WTC11 (cell line): ENCODE data around the gene KCNMA1. TPM values are rescaled to one million over a fixed set of nuclear protein-coding genes. Genes with fewer than 3 reads are reported as not detected.

Source experiments
- ATAC-seq: fragments of 200-7000 bp; cut with Tn5 transposase; 2 replicates; pipeline ENCODE4 v1.10.0; 2021; ENCODE audit warnings: mild to moderate bottlenecking, moderate library complexity
- CTCF ChIA-PET: fragments of 300-600 bp; sonication (Branson Sonifier 250); formaldehyde crosslinking; loops from one replicate; lab custom pipeline; 2021; ENCODE audit warnings: antibody characterized with exemption; lab: Charles Lee
- POLR2A ChIA-PET: fragments of 350-600 bp; sonication (Branson Sonifier 250); formaldehyde crosslinking; loops from one replicate; lab custom pipeline; 2021; ENCODE audit warnings: antibody characterized with exemption; lab: Charles Lee
- DNase-seq: peaks from one replicate; pipeline ENCODE4 v3.0.0; 2021; ENCODE audit warnings: low spot score
- H3K27ac Mint-ChIP-seq: 2 replicates; pipeline ENCODE4 v1.8.0; 2021; ENCODE audit warnings: mixed read lengths
- H3K27me3 Mint-ChIP-seq: 2 replicates; pipeline ENCODE4 v1.8.0; 2021; ENCODE audit warnings: low read depth, mild to moderate bottlenecking, moderate library complexity, mixed read lengths
- H3K36me3 Mint-ChIP-seq: 2 replicates; pipeline ENCODE4 v1.8.0; 2021; ENCODE audit warnings: mixed read lengths
- H3K4me1 Mint-ChIP-seq: 2 replicates; pipeline ENCODE4 v1.8.0; 2022; ENCODE audit warnings: mixed read lengths
- H3K4me3 Mint-ChIP-seq: 2 replicates; pipeline ENCODE4 v1.8.0; 2021; ENCODE audit warnings: mild to moderate bottlenecking, moderate library complexity, mixed read lengths
- H3K9me3 Mint-ChIP-seq: 2 replicates; pipeline ENCODE4 v1.8.0; 2021; ENCODE audit warnings: mixed read lengths
- CBFB ChIP-seq: sonication (generic); formaldehyde crosslinking; IDR thresholded peaks from 2 replicates; pipeline ENCODE4 v1.8.1; 2022; ENCODE audit warnings: mild to moderate bottlenecking, low read depth, missing genetic modification reagents
- ELF4 ChIP-seq: sonication (generic); formaldehyde crosslinking; IDR thresholded peaks from 2 replicates; pipeline ENCODE4 v1.8.1; 2022; ENCODE audit warnings: low read depth, mild to moderate bottlenecking, moderate library complexity, missing genetic modification reagents
- ESRRA ChIP-seq: sonication (generic); formaldehyde crosslinking; IDR thresholded peaks from 2 replicates; pipeline ENCODE4 v1.8.1; 2022; ENCODE audit warnings: mild to moderate bottlenecking, missing genetic modification reagents, borderline replicate concordance
- FOXK1 ChIP-seq: sonication (generic); formaldehyde crosslinking; IDR thresholded peaks from 2 replicates; pipeline ENCODE4 v1.8.0; 2022; ENCODE audit warnings: mild to moderate bottlenecking, moderate library complexity, missing genetic modification reagents
- JAZF1 ChIP-seq: fragments of 250-450 bp; sonication (Bioruptor Pico); IDR thresholded peaks from 2 replicates; pipeline ENCODE4 v1.9.0; 2021; ENCODE audit warnings: moderate library complexity, mild to moderate bottlenecking, inconsistent platforms
- MYBL2 ChIP-seq: sonication (generic); formaldehyde crosslinking; IDR thresholded peaks from 2 replicates; pipeline ENCODE4 v1.8.1; 2023; ENCODE audit warnings: mild to moderate bottlenecking, moderate library complexity, missing genetic modification reagents
- NFATC4 ChIP-seq: fragments of 250-450 bp; sonication (Bioruptor Pico); IDR thresholded peaks from 2 replicates; pipeline ENCODE4 v1.9.0; 2021; ENCODE audit warnings: mild to moderate bottlenecking
- NFE2L1 ChIP-seq: sonication (generic); formaldehyde crosslinking; IDR thresholded peaks from 2 replicates; pipeline ENCODE4 v1.8.1; 2023; ENCODE audit warnings: missing genetic modification reagents
- SMAD4 ChIP-seq: sonication (generic); formaldehyde crosslinking; IDR thresholded peaks from 2 replicates; pipeline ENCODE4 v1.8.0; 2022; ENCODE audit warnings: mild to moderate bottlenecking, missing genetic modification reagents
- SOX15 ChIP-seq: fragments of 250-450 bp; sonication (Bioruptor Pico); IDR thresholded peaks from 2 replicates; pipeline ENCODE4 v1.9.0; 2021; ENCODE audit warnings: mild to moderate bottlenecking
- ZBTB21 ChIP-seq: sonication (generic); formaldehyde crosslinking; IDR thresholded peaks from 2 replicates; pipeline ENCODE4 v1.8.1; 2023; ENCODE audit warnings: mild to moderate bottlenecking, missing genetic modification reagents, borderline replicate concordance
- ZNF416 ChIP-seq: fragments of 250-450 bp; sonication (Bioruptor Pico); IDR thresholded peaks from 2 replicates; pipeline ENCODE4 v1.9.0; 2021; ENCODE audit warnings: mild to moderate bottlenecking, inconsistent platforms
- total RNA-seq: library from RNA; stranded (reverse); gene quantifications from 3 replicates; pipeline ENCODE4 v1.2.3, GENCODE V29; 2021
- TF ChIP-seq, protein P1 (sequence below): fragments of 250-450 bp; sonication (Bioruptor Pico); IDR thresholded peaks from 2 replicates; pipeline ENCODE4 v2.1.2; 2022; ENCODE audit warnings: mild to moderate bottlenecking, moderate library complexity
- TF ChIP-seq, protein P2 (sequence below): fragments of 250-450 bp; sonication (Bioruptor Pico); IDR thresholded peaks from 2 replicates; pipeline ENCODE4 v1.9.0; 2021; ENCODE audit warnings: mild to moderate bottlenecking
- TF ChIP-seq, protein P3 (sequence below): sonication (generic); formaldehyde crosslinking; IDR thresholded peaks from 2 replicates; pipeline ENCODE4 v1.8.1; 2022; ENCODE audit warnings: missing genetic modification reagents, borderline replicate concordance
- TF ChIP-seq, protein P4 (sequence below): sonication (generic); formaldehyde crosslinking; IDR thresholded peaks from 2 replicates; pipeline ENCODE4 v1.8.0; 2022; ENCODE audit warnings: mild to moderate bottlenecking, missing genetic modification reagents
- TF ChIP-seq, protein P5 (sequence below): sonication (generic); formaldehyde crosslinking; IDR thresholded peaks from 2 replicates; pipeline ENCODE4 v1.8.0; 2022; ENCODE audit warnings: missing genetic modification reagents
- TF ChIP-seq, protein P6 (sequence below): sonication (generic); formaldehyde crosslinking; IDR thresholded peaks from 2 replicates; pipeline ENCODE4 v1.8.1; 2022; ENCODE audit warnings: mild to moderate bottlenecking, moderate library complexity, missing genetic modification reagents
- TF ChIP-seq, protein P7 (sequence below): sonication (generic); formaldehyde crosslinking; IDR thresholded peaks from 2 replicates; pipeline ENCODE4 v1.8.0; 2022; ENCODE audit warnings: mild to moderate bottlenecking, missing genetic modification reagents

KCNMA1 gene
- total RNA-seq, 1 experiment from 2014 or later: 7.3 TPM

DNA sequence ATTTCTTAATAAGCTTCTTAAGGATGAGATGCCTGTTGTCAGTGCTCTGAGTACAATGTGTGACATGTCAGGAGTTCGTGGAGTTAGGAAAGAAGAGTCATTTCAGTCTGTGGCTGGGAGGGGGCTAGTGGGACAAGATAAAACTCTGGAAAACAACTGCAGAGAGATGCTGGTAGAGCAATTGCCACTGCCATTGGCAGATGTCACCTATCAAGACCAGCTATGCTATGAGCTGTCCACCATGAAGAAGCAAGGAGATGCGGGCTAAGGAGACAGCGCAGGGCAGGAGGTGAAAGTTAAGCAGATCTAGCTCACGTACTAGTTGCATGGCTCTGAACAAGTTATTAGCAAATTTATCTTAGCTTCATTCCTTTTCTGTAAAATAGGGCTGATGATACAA lies 756.7 kb downstream of the KCNMA1 start:
- peaks cover 7% of the 10 kb centered on the region for H3K4me1 Mint-ChIP-seq
- H3K27me3 Mint-ChIP-seq: no peaks in the 10 kb centered on the region
- no peak overlapping the region for H3K4me3 Mint-ChIP-seq
- TF ChIP-seq NFE2L1 (no peak), ZNF416 (CRISPR knock-in tag) (no peak), MYBL2 (CRISPR knock-in tag) (no peak), ZBTB21 (CRISPR knock-in tag) (no peak), ESRRA (CRISPR knock-in tag) (no peak), SMAD4 (CRISPR knock-in tag) (no peak), SOX15 (CRISPR knock-in tag) (no peak), FOXK1 (CRISPR knock-in tag) (no peak), JAZF1 (no peak), ELF4 (CRISPR knock-in tag) (no peak), NFATC4 (CRISPR knock-in tag) (no peak), CBFB (no peak)
- TF ChIP-seq, protein P1, sequence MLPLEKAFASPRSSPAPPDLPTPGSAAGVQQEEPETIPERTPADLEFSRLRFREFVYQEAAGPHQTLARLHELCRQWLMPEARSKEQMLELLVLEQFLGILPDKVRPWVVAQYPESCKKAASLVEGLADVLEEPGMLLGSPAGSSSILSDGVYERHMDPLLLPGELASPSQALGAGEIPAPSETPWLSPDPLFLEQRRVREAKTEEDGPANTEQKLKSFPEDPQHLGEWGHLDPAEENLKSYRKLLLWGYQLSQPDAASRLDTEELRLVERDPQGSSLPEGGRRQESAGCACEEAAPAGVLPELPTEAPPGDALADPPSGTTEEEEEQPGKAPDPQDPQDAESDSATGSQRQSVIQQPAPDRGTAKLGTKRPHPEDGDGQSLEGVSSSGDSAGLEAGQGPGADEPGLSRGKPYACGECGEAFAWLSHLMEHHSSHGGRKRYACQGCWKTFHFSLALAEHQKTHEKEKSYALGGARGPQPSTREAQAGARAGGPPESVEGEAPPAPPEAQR (CRISPR knock-in tag): no peak
- TF ChIP-seq, protein P2, sequence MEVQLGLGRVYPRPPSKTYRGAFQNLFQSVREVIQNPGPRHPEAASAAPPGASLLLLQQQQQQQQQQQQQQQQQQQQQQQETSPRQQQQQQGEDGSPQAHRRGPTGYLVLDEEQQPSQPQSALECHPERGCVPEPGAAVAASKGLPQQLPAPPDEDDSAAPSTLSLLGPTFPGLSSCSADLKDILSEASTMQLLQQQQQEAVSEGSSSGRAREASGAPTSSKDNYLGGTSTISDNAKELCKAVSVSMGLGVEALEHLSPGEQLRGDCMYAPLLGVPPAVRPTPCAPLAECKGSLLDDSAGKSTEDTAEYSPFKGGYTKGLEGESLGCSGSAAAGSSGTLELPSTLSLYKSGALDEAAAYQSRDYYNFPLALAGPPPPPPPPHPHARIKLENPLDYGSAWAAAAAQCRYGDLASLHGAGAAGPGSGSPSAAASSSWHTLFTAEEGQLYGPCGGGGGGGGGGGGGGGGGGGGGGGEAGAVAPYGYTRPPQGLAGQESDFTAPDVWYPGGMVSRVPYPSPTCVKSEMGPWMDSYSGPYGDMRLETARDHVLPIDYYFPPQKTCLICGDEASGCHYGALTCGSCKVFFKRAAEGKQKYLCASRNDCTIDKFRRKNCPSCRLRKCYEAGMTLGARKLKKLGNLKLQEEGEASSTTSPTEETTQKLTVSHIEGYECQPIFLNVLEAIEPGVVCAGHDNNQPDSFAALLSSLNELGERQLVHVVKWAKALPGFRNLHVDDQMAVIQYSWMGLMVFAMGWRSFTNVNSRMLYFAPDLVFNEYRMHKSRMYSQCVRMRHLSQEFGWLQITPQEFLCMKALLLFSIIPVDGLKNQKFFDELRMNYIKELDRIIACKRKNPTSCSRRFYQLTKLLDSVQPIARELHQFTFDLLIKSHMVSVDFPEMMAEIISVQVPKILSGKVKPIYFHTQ: no peak
- TF ChIP-seq, protein P3, sequence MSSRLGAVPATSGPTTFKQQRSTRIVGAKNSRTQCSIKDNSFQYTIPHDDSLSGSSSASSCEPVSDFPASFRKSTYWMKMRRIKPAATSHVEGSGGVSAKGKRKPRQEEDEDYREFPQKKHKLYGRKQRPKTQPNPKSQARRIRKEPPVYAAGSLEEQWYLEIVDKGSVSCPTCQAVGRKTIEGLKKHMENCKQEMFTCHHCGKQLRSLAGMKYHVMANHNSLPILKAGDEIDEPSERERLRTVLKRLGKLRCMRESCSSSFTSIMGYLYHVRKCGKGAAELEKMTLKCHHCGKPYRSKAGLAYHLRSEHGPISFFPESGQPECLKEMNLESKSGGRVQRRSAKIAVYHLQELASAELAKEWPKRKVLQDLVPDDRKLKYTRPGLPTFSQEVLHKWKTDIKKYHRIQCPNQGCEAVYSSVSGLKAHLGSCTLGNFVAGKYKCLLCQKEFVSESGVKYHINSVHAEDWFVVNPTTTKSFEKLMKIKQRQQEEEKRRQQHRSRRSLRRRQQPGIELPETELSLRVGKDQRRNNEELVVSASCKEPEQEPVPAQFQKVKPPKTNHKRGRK: no peak
- TF ChIP-seq, protein P4, sequence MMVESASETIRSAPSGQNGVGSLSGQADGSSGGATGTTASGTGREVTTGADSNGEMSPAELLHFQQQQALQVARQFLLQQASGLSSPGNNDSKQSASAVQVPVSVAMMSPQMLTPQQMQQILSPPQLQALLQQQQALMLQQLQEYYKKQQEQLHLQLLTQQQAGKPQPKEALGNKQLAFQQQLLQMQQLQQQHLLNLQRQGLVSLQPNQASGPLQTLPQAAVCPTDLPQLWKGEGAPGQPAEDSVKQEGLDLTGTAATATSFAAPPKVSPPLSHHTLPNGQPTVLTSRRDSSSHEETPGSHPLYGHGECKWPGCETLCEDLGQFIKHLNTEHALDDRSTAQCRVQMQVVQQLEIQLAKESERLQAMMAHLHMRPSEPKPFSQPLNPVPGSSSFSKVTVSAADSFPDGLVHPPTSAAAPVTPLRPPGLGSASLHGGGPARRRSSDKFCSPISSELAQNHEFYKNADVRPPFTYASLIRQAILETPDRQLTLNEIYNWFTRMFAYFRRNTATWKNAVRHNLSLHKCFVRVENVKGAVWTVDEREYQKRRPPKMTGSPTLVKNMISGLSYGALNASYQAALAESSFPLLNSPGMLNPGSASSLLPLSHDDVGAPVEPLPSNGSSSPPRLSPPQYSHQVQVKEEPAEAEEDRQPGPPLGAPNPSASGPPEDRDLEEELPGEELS (CRISPR knock-in tag): no peak
- TF ChIP-seq, protein P5, sequence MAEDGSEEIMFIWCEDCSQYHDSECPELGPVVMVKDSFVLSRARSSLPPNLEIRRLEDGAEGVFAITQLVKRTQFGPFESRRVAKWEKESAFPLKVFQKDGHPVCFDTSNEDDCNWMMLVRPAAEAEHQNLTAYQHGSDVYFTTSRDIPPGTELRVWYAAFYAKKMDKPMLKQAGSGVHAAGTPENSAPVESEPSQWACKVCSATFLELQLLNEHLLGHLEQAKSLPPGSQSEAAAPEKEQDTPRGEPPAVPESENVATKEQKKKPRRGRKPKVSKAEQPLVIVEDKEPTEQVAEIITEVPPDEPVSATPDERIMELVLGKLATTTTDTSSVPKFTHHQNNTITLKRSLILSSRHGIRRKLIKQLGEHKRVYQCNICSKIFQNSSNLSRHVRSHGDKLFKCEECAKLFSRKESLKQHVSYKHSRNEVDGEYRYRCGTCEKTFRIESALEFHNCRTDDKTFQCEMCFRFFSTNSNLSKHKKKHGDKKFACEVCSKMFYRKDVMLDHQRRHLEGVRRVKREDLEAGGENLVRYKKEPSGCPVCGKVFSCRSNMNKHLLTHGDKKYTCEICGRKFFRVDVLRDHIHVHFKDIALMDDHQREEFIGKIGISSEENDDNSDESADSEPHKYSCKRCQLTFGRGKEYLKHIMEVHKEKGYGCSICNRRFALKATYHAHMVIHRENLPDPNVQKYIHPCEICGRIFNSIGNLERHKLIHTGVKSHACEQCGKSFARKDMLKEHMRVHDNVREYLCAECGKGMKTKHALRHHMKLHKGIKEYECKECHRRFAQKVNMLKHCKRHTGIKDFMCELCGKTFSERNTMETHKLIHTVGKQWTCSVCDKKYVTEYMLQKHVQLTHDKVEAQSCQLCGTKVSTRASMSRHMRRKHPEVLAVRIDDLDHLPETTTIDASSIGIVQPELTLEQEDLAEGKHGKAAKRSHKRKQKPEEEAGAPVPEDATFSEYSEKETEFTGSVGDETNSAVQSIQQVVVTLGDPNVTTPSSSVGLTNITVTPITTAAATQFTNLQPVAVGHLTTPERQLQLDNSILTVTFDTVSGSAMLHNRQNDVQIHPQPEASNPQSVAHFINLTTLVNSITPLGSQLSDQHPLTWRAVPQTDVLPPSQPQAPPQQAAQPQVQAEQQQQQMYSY: no peak
- TF ChIP-seq, protein P6, sequence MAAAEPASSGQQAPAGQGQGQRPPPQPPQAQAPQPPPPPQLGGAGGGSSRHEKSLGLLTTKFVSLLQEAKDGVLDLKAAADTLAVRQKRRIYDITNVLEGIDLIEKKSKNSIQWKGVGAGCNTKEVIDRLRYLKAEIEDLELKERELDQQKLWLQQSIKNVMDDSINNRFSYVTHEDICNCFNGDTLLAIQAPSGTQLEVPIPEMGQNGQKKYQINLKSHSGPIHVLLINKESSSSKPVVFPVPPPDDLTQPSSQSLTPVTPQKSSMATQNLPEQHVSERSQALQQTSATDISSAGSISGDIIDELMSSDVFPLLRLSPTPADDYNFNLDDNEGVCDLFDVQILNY (CRISPR knock-in tag): no peak
- TF ChIP-seq, protein P7, sequence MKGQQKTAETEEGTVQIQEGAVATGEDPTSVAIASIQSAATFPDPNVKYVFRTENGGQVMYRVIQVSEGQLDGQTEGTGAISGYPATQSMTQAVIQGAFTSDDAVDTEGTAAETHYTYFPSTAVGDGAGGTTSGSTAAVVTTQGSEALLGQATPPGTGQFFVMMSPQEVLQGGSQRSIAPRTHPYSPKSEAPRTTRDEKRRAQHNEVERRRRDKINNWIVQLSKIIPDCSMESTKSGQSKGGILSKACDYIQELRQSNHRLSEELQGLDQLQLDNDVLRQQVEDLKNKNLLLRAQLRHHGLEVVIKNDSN (CRISPR knock-in tag): no peak
- TF ChIP-seq, all 79 proteins: peak for 0
- Mint-ChIP-seq H3K27ac (no peak overlapping the region), H3K9me3 (no peaks in the 10 kb centered on the region), H3K36me3 (no peaks in the 10 kb centered on the region)
- ChIA-PET POLR2A (no interaction called here), CTCF (no interaction called here)
- ATAC-seq: no peak
- DNase-seq: no peak
